22Rv1 (cell line): Measurements from ENCODE around the gene PCLAF.
"Not testable (repeated sequence)": the region's sequence is repeated elsewhere in the genome, so short reads cannot be mapped to it uniquely, and the experiment has no call there.

Experiments
- H3K27ac ChIP-seq: fragments of 450-650 bp; 2 replicates; pipeline ENCODE4 v1.5.1; 2017
- ZFX ChIP-seq: fragments of 450-650 bp; IDR thresholded peaks from 2 replicates; pipeline ENCODE4 v1.6.1; 2017; ENCODE audit warnings: antibody characterized with exemption, borderline replicate concordance
- TF ChIP-seq, protein P1 (sequence below): fragments of 450-650 bp; IDR thresholded peaks from 2 replicates; pipeline ENCODE4 v1.5.1; 2017; ENCODE audit warnings: mild to moderate bottlenecking

Gene PCLAF

DNA sequence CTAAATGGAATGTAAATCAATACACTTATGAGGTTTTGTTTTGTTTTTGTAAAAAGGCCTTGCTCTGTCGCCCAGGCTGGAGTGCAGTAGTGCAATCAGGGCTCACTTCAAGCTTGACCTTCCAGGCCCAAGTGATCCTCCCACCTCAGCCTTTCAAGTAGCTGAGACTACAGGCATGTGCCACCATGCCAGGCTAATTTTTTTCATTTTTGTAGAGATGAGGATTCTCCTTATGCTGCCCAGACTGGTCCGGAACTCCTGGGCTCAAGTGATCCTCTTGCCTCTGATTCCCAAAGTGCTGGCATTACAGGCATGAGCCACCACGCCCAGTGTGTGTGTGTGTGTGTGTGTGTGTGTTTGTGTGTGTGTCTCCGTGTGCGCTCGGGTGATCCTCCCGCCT is 5.0 kb upstream of the PCLAF start:
- TF ChIP-seq ZFX, result no peak
- TF ChIP-seq, protein P1, sequence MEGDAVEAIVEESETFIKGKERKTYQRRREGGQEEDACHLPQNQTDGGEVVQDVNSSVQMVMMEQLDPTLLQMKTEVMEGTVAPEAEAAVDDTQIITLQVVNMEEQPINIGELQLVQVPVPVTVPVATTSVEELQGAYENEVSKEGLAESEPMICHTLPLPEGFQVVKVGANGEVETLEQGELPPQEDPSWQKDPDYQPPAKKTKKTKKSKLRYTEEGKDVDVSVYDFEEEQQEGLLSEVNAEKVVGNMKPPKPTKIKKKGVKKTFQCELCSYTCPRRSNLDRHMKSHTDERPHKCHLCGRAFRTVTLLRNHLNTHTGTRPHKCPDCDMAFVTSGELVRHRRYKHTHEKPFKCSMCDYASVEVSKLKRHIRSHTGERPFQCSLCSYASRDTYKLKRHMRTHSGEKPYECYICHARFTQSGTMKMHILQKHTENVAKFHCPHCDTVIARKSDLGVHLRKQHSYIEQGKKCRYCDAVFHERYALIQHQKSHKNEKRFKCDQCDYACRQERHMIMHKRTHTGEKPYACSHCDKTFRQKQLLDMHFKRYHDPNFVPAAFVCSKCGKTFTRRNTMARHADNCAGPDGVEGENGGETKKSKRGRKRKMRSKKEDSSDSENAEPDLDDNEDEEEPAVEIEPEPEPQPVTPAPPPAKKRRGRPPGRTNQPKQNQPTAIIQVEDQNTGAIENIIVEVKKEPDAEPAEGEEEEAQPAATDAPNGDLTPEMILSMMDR, result no peak

DNA sequence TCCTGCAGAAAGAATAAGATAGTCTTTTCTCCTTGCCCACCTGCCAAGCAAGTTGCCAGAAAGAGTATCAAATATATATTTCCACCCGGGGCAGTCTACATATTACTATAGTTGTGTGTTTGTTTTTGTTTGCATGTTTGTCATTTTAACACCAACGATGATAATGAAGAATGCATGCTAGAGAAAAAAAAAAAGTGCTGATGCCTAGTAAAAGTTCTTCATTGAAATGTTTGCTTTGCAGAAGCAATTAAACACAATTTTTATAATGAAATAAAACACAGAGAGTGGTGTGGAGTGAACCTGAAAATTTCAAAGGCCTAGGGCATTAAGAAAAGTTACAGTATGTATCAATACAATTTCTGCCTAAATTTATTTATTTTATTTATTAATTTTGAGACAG is 2.5 kb upstream of the PCLAF start:
- no peak overlapping the region for H3K27ac ChIP-seq
- TF ChIP-seq ZFX, result no peak
- TF ChIP-seq, protein P1, result no peak

More for the DNA sequence above, 5.0 kb upstream of the PCLAF start:
- no peak overlapping the region for H3K27ac ChIP-seq

DNA sequence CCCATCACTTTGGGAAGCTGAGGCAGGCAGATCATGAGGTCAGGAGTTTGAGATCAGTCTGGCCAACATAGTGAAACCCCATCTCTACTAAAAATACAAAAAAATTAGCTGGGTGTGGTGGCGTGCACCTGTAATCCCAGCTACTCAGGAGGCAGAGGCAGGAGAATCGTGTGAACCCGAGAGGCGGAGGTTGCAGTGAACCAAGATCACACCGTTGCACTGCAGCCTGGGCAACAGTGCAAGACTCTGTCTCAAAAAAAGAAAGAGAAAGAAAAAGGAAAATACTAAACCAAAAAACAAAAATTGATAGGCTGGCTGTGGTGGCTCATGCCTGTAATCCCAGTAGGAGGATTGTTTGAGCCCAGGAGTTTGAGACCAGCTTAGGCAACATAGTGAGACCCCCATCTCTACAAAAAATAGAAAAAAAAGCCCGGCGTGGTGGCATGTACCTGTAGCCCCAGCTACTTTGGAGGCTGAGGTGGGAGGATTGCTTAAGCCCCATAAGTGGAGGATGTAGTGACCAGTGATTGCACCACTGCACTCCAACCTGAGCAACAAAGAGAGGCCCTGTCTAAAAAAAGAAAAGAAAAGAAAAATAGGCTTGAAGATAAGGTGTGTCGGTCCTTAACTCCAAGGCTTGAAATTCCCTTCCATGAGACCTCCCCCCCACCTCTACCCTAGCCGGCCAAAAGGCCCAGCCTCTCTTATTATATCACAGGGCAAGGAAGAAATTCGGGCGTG is 941 bp downstream of the PCLAF start:
- peak overlapping the region; percentile 67 for H3K27ac ChIP-seq

DNA sequence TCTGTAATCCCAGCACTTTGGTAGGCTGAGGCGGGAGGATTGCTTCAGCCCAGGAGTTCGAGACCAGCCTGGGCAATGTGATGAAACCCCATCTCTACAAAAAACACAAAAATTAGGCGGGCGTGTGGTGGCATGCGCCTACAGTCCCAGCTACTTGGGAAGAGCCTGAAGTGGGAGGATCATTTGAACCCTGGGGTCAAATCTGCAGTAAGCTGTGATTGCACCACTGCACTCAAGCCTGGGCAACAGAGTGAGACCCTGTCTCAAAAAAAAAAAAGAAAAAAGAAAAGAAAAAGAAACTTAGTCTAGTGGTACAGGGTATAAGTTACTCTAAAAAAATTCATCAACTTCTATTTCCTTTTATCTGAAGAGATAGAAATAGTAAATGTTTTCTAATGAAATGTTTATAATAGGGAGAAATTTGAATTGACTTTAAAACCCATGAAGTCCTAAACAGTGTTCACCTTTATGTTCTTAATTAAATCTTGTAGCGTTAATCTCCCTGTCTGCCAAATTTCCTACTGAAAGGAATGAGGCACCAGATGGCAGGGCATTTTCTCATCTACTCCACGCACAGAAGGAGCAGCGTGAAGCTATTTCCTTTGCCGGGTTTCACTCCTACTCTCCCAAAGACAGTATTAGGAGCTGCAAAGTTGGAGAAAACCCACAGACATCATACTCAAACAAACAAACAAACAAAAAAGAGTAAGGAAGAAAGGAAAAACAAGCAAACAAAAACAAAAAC is 1.9 kb downstream of the PCLAF start:
- no peak overlapping the region for H3K27ac ChIP-seq
- no peak for TF ChIP-seq ZFX
- TF ChIP-seq, protein P1, result no peak

DNA sequence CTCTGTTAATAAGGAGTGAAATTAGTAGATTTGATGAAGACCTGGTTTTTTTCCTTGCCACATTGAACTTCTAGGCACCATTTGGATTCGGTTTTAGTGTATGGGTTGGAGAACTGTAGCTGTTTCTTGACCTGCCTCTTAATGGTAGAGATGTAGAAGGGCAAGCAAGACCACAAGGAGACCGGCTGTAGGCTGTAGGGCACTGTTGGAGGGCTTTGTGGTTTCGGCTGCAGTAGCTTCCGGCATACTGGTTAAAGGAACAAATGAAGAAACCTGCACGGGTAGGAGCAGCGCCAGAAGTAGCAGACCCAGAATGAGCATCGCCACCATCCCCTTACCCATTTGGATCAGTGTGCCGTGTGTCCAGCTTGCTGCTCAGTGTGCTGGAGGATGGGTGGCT is 7.9 kb downstream of the PCLAF start:
- no peak for TF ChIP-seq ZFX
- TF ChIP-seq, protein P1, result no peak
- H3K27ac ChIP-seq, result no peak overlapping the region

DNA sequence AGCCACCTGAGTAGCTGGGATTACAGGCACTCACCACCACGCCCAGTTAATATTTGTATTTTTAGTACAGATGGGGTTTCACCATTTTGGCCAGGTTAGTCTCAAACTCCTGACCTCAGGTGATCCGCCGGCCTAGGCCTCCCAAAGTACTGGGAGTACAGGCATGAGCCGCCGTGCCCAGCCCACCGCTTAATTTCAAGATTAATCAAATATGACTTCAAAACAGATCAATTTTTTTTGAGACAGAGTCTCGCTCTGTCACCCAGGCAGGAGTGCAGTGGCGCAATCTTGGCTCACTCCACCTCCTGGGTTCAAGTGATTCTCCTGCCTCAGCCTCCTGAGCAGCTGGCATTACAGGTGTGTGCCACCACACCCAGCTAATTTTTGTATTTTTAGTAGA is 9.9 kb downstream of the PCLAF start:
- not testable (repeated sequence) for H3K27ac ChIP-seq

DNA sequence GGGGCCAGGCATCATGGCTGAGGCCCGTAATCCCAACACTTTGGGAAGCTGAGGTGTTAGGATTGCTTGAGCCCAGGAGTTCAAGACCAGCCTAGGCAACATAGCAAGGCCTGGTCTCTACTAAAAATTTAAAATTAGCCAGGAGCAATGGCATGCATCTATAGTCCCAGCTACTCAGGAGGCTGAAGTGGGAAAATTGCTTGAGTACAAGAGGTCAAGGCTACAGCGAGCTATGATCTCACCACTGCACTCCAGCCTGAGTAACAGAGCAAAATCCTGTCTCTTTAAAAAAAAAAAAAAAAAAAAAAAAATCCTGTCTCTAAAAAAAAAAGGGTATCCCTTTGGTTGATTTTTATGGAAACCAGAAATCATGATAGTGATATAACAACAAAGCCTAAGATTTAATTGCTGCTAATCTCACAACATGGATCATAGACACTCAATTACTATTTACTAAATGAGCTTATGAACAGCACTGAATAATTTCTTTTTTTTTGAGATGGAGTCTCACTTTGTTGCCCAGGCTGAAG is 12.1 kb downstream of the PCLAF start:
- no peak for TF ChIP-seq ZFX
- TF ChIP-seq, protein P1, result no peak

DNA sequence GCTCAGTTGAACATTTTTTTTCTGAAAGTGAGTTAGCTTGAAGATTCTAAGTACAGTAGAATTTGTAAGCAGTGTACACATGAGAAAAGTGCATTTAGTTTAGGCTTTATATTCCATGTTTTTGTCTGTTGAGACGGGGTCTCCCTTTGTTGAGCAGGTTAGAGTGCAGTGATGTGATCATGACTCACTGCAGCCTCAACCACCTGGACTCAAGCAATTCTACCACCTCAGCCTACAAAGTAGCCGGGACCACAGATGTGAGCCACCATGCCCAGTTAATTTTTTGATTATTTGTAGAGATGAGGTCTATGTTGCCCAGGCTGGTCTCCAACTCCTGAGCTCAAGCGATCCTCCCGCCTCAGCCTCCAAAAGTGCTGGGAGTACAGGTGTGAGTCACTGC is 20.0 kb downstream of the PCLAF start:
- H3K27ac ChIP-seq, result no peak overlapping the region
- TF ChIP-seq ZFX, result no peak
- TF ChIP-seq, protein P1, result no peak

More for the DNA sequence above, 12.1 kb downstream of the PCLAF start:
- no peak overlapping the region for H3K27ac ChIP-seq
